ENCODE measurements around the gene CLDN4.

- TF ChIP-seq POLR2A (IDR thresholded peaks at IDR 0.05) (no peak), CTCF (IDR thresholded peaks at IDR 0.05) (no peak)
These were observed 44.2 kb upstream of the CLDN4 start for GRCh38 chr7:73786588-73786987.

Measured in lower leg skin (tissue), 3 donors.